Keratinocyte (primary cell): ENCODE results near the gene MEAK7. TPM values are rescaled to one million over a fixed set of nuclear protein-coding genes. Genes with fewer than 3 reads are reported as not detected.

ENCODE experiments used
- DNase-seq: peaks from one replicate; pipeline ENCODE4 v3.0.0-alpha.2; 2011; ENCODE audit warnings: low read depth, missing footprints, low spot score
- FAIRE-seq: peaks from 2 replicates; lab custom pipeline; 2011; peaks lifted over from hg19 to GRCh38; lab: Jason Lieb, UNC
- H2AFZ ChIP-seq: 2 replicates; pipeline ENCODE4 v1.6.0; 2012; ENCODE audit warnings: low read length, control low read depth, inconsistent platforms; ENCODE audit not compliant: control insufficient read depth
- H3K27ac ChIP-seq: 2 replicates; pipeline ENCODE4 v1.5.1; 2011; ENCODE audit warnings: low read length; ENCODE audit not compliant: control insufficient read depth, insufficient read depth
- H3K27me3 ChIP-seq: 3 replicates; pipeline ENCODE4 v1.6.0; 2011; ENCODE audit warnings: low read length; ENCODE audit not compliant: control insufficient read depth, insufficient read depth; ENCODE audit errors: extremely low read depth
- H3K36me3 ChIP-seq, 2 experiments: 2 replicates in 1 of 2; 3 replicates in 1 of 2; pipeline ENCODE4 v1.5.1; 2011; ENCODE audit warnings: low read length in 2 of 2, mild to moderate bottlenecking in 1 of 2; ENCODE audit not compliant: control insufficient read depth in 2 of 2, insufficient read depth in 2 of 2; ENCODE audit errors: extremely low read depth in 1 of 2
- H3K4me1 ChIP-seq: 3 replicates; pipeline ENCODE4 v1.5.1; 2011; ENCODE audit warnings: low read length; ENCODE audit not compliant: control insufficient read depth, insufficient read depth; ENCODE audit errors: extremely low read depth
- H3K4me2 ChIP-seq: 3 replicates; pipeline ENCODE4 v1.6.0; 2011; ENCODE audit warnings: low read depth, low read length; ENCODE audit not compliant: control insufficient read depth, insufficient read depth; ENCODE audit errors: extremely low read depth
- H3K4me3 ChIP-seq, 3 experiments: fragments of 200-600 bp in 1 of 3; sonication (generic) in 1 of 3; 2 replicates in 2 of 3; 3 replicates in 1 of 3; pipeline ENCODE4 v1.5.1; 2011 to 2016; ENCODE audit warnings: low read length in 3 of 3, mild to moderate bottlenecking in 3 of 3, control low read depth in 2 of 3, inconsistent platforms in 1 of 3, low read depth in 1 of 3, mixed read lengths in 1 of 3, mixed run types in 1 of 3, moderate library complexity in 1 of 3; ENCODE audit not compliant: control insufficient read depth in 2 of 3, insufficient read depth in 2 of 3; ENCODE audit errors: extremely low read depth in 1 of 3
- H3K79me2 ChIP-seq: 2 replicates; pipeline ENCODE4 v1.6.0; 2012; ENCODE audit warnings: low read length; ENCODE audit not compliant: control insufficient read depth, insufficient read depth
- H3K9ac ChIP-seq: 3 replicates; pipeline ENCODE4 v1.6.0; 2011; ENCODE audit warnings: low read length; ENCODE audit not compliant: control insufficient read depth, insufficient read depth; ENCODE audit errors: extremely low read depth
- H3K9me1 ChIP-seq: 3 replicates; pipeline ENCODE4 v1.6.0; 2011; ENCODE audit warnings: low read length; ENCODE audit not compliant: control insufficient read depth, insufficient read depth; ENCODE audit errors: extremely low read depth
- H3K9me3 ChIP-seq: 2 replicates; pipeline ENCODE4 v1.5.1; 2012; ENCODE audit warnings: low read depth, low read length; ENCODE audit not compliant: control insufficient read depth
- H4K20me1 ChIP-seq: 3 replicates; pipeline ENCODE4 v1.6.0; 2011; ENCODE audit warnings: low read length; ENCODE audit not compliant: control insufficient read depth, insufficient read depth; ENCODE audit errors: extremely low read depth
- EZH2 ChIP-seq: IDR thresholded peaks from one replicate; pipeline ENCODE4 v1.6.1; 2012; ENCODE audit warnings: inconsistent platforms, mild to moderate bottlenecking, low read length, moderate library complexity
- dilution Hi-C: fragments of 300-500 bp; cut with MboI; formaldehyde crosslinking; loops from one replicate; pipeline ENCODE4 v1.7.0; 2020; ENCODE audit warnings: low sequenced_read_pairs; ENCODE audit not compliant: extremely low pct_ligation_motif_present
- polyA plus RNA-seq, 5 experiments: library from polyadenylated mRNA; depleted of rRNA in 3 of 5; stranded (reverse) in 3 of 5; stranded (forward) in 1 of 5; unstranded in 1 of 5; fragments of >200 nt; gene quantifications; 1 replicate in 1 of 5; 2 replicates in 3 of 5; 3 replicates in 1 of 5; pipeline versions ENCODE4 v1.2.1 to v1.2.3, GENCODE V29; 2011 to 2012; ENCODE audit warnings: missing spikeins in 2 of 5, low read depth in 1 of 5, low replicate concordance in 1 of 5
- TF ChIP-seq, protein P1 (sequence below), 3 experiments: IDR thresholded peaks in 1 of 3; conservative IDR thresholded peaks in 1 of 3; optimal IDR thresholded peaks in 1 of 3; 2 replicates in 2 of 3; 3 replicates in 1 of 3; pipeline versions ENCODE3 to v1.5.1; 2011; ENCODE audit warnings: low read length in 3 of 3, mild to moderate bottlenecking in 3 of 3, moderate library complexity in 2 of 3, control low read depth in 1 of 3, inconsistent platforms in 1 of 3; ENCODE audit not compliant: insufficient read depth in 2 of 3; ENCODE audit errors: extremely low read depth in 1 of 3

The MEAK7 gene
- polyA plus RNA-seq, 1 donor (not counting 4 experiments of a cell fraction or from before 2014, with no cell fraction given): 81.0 TPM

DNA sequence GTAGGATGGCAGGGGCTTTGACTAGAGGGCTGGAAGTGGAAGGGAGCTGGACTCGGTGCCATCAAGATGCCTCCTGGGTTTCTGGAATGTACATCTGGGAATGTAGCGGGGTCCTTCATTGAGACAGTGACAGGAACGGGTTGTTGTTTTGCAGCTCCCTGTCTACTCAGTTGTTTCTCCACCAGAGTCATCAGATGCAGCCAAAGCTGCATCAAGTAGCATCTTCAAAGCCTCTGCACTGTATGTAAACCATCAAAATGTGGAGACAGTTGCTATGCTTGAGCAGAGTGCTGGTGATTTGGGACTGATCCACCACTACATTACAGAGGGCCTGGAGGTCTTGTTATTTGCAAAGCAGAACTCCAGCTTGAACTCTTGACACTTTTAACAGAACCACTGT, 25.1 kb upstream of the MEAK7 start:
- DNase-seq (no peak), FAIRE-seq (no peak)
- no peak overlapping the region for H3K27ac ChIP-seq
- H3K9ac ChIP-seq: no peak overlapping the region
- H3K79me2 ChIP-seq: no peaks in the 10 kb centered on the region
- no peaks in the 10 kb centered on the region for H4K20me1 ChIP-seq
- no peak overlapping the region for H3K4me3 ChIP-seq
- H3K4me1 ChIP-seq: peaks cover 31% of the 10 kb centered on the region
- TF ChIP-seq, protein P1, sequence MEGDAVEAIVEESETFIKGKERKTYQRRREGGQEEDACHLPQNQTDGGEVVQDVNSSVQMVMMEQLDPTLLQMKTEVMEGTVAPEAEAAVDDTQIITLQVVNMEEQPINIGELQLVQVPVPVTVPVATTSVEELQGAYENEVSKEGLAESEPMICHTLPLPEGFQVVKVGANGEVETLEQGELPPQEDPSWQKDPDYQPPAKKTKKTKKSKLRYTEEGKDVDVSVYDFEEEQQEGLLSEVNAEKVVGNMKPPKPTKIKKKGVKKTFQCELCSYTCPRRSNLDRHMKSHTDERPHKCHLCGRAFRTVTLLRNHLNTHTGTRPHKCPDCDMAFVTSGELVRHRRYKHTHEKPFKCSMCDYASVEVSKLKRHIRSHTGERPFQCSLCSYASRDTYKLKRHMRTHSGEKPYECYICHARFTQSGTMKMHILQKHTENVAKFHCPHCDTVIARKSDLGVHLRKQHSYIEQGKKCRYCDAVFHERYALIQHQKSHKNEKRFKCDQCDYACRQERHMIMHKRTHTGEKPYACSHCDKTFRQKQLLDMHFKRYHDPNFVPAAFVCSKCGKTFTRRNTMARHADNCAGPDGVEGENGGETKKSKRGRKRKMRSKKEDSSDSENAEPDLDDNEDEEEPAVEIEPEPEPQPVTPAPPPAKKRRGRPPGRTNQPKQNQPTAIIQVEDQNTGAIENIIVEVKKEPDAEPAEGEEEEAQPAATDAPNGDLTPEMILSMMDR (optimal IDR thresholded peaks at IDR 0.05 in 1 of 3, IDR thresholded peaks at IDR 0.05 in 1 of 3, conservative IDR thresholded peaks at IDR 0.05 in 1 of 3; ENCODE audit: extremely low read depth in 1 of 3, insufficient read depth in 2 of 3, low read length in 3 of 3): no peak
- no peak for TF ChIP-seq EZH2
- H2AFZ ChIP-seq: no peak overlapping the region
- dilution Hi-C loops: no loop called here
- peaks cover 8% of the 10 kb centered on the region for H3K9me3 ChIP-seq
- H3K27me3 ChIP-seq: no peaks in the 10 kb centered on the region
- no peaks in the 10 kb centered on the region for H3K9me1 ChIP-seq
- H3K4me2 ChIP-seq: no peak overlapping the region
- H3K36me3 ChIP-seq: no peaks in the 10 kb centered on the region

DNA sequence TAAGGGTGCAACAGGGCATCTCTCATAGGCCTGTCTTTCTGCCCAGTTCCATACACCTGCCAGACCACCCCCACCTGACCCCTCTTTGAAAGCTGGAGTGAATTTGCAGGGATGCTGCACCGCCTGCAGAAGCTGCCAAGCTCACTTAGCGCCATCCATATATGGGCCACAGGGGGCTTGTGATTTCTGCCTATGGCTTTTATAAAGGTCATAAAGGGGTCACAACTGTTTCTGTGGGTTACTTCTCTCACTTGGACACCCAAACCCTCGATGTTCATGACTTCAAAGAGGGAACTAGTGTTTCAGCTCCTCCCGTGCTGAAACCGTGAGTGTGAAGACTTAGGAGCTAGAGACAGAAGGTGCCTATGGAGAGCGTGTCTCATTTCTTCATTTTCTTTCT, 23.9 kb upstream of the MEAK7 start:
- Histone ChIP-seq H3K4me2 (no peak overlapping the region), H3K9me3 (peaks cover 8% of the 10 kb centered on the region), H3K79me2 (no peaks in the 10 kb centered on the region), H3K27ac (no peak overlapping the region), H3K9me1 (no peaks in the 10 kb centered on the region), H3K4me3 (no peak overlapping the region), H3K27me3 (no peaks in the 10 kb centered on the region), H4K20me1 (no peaks in the 10 kb centered on the region), H3K9ac (no peak overlapping the region), H3K4me1 (peaks cover 31% of the 10 kb centered on the region), H3K36me3 (no peaks in the 10 kb centered on the region), H2AFZ (no peak overlapping the region)
- dilution Hi-C loops: no loop called here
- DNase-seq (no peak), FAIRE-seq (no peak)
- TF ChIP-seq, protein P1 (optimal IDR thresholded peaks at IDR 0.05 in 1 of 3, IDR thresholded peaks at IDR 0.05 in 1 of 3, conservative IDR thresholded peaks at IDR 0.05 in 1 of 3; ENCODE audit: extremely low read depth in 1 of 3, insufficient read depth in 2 of 3, low read length in 3 of 3): no peak
- no peak for TF ChIP-seq EZH2
